Measurements from ENCODE around the gene AKR1C4.

Gene AKR1C4

DNA sequence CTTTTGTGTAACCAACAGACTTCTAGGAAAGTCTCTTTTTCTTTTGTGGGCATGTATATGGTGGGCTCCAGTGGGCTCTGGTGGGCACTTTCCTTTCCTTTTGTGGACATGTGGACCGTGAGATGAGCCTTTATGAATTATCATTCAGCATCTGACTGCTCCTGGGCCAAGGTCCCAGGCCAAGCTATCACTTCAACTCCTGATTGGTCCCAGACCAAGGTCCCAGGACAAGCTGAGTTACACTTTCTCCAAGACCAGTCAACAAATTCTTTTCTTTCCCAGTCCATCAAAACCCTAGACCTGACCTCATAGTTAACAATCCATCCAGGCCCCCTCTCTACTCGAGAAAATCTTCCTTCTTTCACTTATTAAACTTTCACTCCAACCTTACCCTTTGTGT lies 12.7 kb upstream of the AKR1C4 start:
- no peak for TF ChIP-seq TOX (CRISPR knock-in tag; IDR thresholded peaks at IDR 0.05; ENCODE audit: borderline replicate concordance)
- TF ChIP-seq, protein P1, sequence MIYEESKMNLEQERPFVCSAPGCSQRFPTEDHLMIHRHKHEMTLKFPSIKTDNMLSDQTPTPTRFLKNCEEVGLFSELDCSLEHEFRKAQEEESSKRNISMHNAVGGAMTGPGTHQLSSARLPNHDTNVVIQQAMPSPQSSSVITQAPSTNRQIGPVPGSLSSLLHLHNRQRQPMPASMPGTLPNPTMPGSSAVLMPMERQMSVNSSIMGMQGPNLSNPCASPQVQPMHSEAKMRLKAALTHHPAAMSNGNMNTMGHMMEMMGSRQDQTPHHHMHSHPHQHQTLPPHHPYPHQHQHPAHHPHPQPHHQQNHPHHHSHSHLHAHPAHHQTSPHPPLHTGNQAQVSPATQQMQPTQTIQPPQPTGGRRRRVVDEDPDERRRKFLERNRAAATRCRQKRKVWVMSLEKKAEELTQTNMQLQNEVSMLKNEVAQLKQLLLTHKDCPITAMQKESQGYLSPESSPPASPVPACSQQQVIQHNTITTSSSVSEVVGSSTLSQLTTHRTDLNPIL (CRISPR knock-in tag; IDR thresholded peaks at IDR 0.05; ENCODE audit: low read depth): no peak
- TF ChIP-seq RARB (CRISPR knock-in tag; IDR thresholded peaks at IDR 0.05): no peak
- no peak for TF ChIP-seq OSR1 (CRISPR knock-in tag; IDR thresholded peaks at IDR 0.05)
- TF ChIP-seq GLIS3 (CRISPR knock-in tag; IDR thresholded peaks at IDR 0.05): no peak
- TF ChIP-seq, protein P2, sequence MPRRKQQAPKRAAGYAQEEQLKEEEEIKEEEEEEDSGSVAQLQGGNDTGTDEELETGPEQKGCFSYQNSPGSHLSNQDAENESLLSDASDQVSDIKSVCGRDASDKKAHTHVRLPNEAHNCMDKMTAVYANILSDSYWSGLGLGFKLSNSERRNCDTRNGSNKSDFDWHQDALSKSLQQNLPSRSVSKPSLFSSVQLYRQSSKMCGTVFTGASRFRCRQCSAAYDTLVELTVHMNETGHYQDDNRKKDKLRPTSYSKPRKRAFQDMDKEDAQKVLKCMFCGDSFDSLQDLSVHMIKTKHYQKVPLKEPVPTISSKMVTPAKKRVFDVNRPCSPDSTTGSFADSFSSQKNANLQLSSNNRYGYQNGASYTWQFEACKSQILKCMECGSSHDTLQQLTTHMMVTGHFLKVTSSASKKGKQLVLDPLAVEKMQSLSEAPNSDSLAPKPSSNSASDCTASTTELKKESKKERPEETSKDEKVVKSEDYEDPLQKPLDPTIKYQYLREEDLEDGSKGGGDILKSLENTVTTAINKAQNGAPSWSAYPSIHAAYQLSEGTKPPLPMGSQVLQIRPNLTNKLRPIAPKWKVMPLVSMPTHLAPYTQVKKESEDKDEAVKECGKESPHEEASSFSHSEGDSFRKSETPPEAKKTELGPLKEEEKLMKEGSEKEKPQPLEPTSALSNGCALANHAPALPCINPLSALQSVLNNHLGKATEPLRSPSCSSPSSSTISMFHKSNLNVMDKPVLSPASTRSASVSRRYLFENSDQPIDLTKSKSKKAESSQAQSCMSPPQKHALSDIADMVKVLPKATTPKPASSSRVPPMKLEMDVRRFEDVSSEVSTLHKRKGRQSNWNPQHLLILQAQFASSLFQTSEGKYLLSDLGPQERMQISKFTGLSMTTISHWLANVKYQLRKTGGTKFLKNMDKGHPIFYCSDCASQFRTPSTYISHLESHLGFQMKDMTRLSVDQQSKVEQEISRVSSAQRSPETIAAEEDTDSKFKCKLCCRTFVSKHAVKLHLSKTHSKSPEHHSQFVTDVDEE (CRISPR knock-in tag; IDR thresholded peaks at IDR 0.05): no peak
- TF ChIP-seq, protein P3, sequence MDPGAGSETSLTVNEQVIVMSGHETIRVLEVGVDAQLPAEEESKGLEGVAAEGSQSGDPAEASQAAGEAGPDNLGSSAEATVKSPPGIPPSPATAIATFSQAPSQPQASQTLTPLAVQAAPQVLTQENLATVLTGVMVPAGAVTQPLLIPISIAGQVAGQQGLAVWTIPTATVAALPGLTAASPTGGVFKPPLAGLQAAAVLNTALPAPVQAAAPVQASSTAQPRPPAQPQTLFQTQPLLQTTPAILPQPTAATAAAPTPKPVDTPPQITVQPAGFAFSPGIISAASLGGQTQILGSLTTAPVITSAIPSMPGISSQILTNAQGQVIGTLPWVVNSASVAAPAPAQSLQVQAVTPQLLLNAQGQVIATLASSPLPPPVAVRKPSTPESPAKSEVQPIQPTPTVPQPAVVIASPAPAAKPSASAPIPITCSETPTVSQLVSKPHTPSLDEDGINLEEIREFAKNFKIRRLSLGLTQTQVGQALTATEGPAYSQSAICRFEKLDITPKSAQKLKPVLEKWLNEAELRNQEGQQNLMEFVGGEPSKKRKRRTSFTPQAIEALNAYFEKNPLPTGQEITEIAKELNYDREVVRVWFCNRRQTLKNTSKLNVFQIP (CRISPR knock-in tag; IDR thresholded peaks at IDR 0.05; ENCODE audit: borderline replicate concordance, low read depth): no peak
- TF ChIP-seq BACH2 (CRISPR knock-in tag; IDR thresholded peaks at IDR 0.05; ENCODE audit: borderline replicate concordance): no peak
- TF ChIP-seq ZNF565 (CRISPR knock-in tag; conservative IDR thresholded peaks at IDR 0.05; ENCODE audit: low read depth): no peak
- TF ChIP-seq CSDC2 (CRISPR knock-in tag; IDR thresholded peaks at IDR 0.05): no peak
- no peak for TF ChIP-seq ZFP30 (CRISPR knock-in tag; IDR thresholded peaks at IDR 0.05)
- no peak for TF ChIP-seq ZC3H10 (CRISPR knock-in tag; IDR thresholded peaks at IDR 0.05)
- TF ChIP-seq ZNF70 (CRISPR knock-in tag; IDR thresholded peaks at IDR 0.05): no peak
- no peak for TF ChIP-seq ESRRG (CRISPR knock-in tag; IDR thresholded peaks at IDR 0.05)
- TF ChIP-seq ARNTL (CRISPR knock-in tag; IDR thresholded peaks at IDR 0.05; ENCODE audit: borderline replicate concordance, low read depth): no peak
- TF ChIP-seq, protein P4, sequence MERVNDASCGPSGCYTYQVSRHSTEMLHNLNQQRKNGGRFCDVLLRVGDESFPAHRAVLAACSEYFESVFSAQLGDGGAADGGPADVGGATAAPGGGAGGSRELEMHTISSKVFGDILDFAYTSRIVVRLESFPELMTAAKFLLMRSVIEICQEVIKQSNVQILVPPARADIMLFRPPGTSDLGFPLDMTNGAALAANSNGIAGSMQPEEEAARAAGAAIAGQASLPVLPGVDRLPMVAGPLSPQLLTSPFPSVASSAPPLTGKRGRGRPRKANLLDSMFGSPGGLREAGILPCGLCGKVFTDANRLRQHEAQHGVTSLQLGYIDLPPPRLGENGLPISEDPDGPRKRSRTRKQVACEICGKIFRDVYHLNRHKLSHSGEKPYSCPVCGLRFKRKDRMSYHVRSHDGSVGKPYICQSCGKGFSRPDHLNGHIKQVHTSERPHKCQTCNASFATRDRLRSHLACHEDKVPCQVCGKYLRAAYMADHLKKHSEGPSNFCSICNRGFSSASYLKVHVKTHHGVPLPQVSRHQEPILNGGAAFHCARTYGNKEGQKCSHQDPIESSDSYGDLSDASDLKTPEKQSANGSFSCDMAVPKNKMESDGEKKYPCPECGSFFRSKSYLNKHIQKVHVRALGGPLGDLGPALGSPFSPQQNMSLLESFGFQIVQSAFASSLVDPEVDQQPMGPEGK (CRISPR knock-in tag; IDR thresholded peaks at IDR 0.05; ENCODE audit: borderline replicate concordance): no peak
- TF ChIP-seq ZNF8 (CRISPR knock-in tag; IDR thresholded peaks at IDR 0.05): no peak
- no peak for ATAC-seq

DNA sequence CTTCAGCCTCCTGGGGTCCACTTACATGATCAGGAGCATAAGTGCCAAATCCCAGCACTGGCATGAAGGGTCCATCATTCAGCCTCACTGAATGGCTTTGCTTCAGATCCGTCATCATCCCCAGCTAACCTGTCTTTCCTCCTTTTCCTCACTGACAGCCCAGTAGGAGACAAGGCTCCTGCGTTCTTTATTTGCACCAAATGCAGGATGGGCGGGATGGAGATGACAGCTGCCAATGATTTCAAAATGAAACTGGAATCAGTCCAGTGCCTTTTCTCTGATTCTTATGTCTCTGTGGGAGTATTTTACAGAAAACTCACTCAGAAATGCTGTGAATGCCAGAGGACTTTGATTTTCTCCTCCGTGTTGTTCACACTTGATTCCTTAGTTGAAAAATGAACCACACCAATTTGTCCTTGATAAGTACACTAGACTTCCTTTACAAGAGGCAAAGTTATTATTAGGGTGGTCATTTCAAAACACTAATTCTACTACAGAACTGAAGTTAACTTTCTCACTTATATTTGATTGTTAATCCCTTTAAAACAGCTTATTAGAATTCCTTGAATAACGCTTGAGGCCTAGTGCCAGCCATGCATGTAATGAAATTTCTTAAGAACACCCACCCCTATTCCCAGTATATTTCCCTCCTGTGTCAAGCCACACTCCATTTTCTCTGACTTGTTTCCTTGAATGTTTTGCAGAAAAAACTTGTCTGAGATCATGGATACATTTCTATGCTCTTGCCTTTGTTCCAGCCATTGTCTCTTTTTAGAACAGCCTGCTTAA lies 11.5 kb upstream of the AKR1C4 start, which contains the start of gene AKR1C8:
TSS of gene AKR1C8 (minus strand) at position 164 of the 789 bp plus-strand sequence. CDS start at position 118, 46 bp downstream.
- TF ChIP-seq CSDC2 (CRISPR knock-in tag; IDR thresholded peaks at IDR 0.05): no peak
- TF ChIP-seq TOX (CRISPR knock-in tag; IDR thresholded peaks at IDR 0.05; ENCODE audit: borderline replicate concordance): no peak
- TF ChIP-seq, protein P3 (CRISPR knock-in tag; IDR thresholded peaks at IDR 0.05; ENCODE audit: borderline replicate concordance, low read depth): no peak
- TF ChIP-seq ISL1 (CRISPR knock-in tag; IDR thresholded peaks at IDR 0.05): no peak
- TF ChIP-seq TCF4 (CRISPR knock-in tag; IDR thresholded peaks at IDR 0.05; ENCODE audit: borderline replicate concordance): no peak
- TF ChIP-seq, protein P4 (CRISPR knock-in tag; IDR thresholded peaks at IDR 0.05; ENCODE audit: borderline replicate concordance): no peak
- no peak for TF ChIP-seq ZNF8 (CRISPR knock-in tag; IDR thresholded peaks at IDR 0.05)
- no peak for TF ChIP-seq ZC3H10 (CRISPR knock-in tag; IDR thresholded peaks at IDR 0.05)
- TF ChIP-seq RARB (CRISPR knock-in tag; IDR thresholded peaks at IDR 0.05): no peak
- no peak for TF ChIP-seq ZNF70 (CRISPR knock-in tag; IDR thresholded peaks at IDR 0.05)
- TF ChIP-seq, protein P2 (CRISPR knock-in tag; IDR thresholded peaks at IDR 0.05): no peak
- TF ChIP-seq ESRRG (CRISPR knock-in tag; IDR thresholded peaks at IDR 0.05): no peak
- TF ChIP-seq, protein P5, sequence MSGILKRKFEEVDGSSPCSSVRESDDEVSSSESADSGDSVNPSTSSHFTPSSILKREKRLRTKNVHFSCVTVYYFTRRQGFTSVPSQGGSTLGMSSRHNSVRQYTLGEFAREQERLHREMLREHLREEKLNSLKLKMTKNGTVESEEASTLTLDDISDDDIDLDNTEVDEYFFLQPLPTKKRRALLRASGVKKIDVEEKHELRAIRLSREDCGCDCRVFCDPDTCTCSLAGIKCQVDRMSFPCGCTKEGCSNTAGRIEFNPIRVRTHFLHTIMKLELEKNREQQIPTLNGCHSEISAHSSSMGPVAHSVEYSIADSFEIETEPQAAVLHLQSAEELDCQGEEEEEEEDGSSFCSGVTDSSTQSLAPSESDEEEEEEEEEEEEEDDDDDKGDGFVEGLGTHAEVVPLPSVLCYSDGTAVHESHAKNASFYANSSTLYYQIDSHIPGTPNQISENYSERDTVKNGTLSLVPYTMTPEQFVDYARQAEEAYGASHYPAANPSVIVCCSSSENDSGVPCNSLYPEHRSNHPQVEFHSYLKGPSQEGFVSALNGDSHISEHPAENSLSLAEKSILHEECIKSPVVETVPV (CRISPR knock-in tag; IDR thresholded peaks at IDR 0.05): no peak
- TF ChIP-seq ARNTL (CRISPR knock-in tag; IDR thresholded peaks at IDR 0.05; ENCODE audit: borderline replicate concordance, low read depth): no peak
- TF ChIP-seq ZNF565 (CRISPR knock-in tag; conservative IDR thresholded peaks at IDR 0.05; ENCODE audit: low read depth): no peak
- no peak for TF ChIP-seq SNAI2 (CRISPR knock-in tag; IDR thresholded peaks at IDR 0.05)
- no peak for ATAC-seq

All from SK-N-SH treated with all-trans-retinoic acid at 6 μM for 48 hours (cell line).